PC-3 (cell line): ENCODE measurements around the gene SRP14. TPM values are rescaled to one million over a fixed set of nuclear protein-coding genes. Genes with fewer than 3 reads are reported as not detected.

Source experiments
- ATAC-seq: fragments of 200-7000 bp; cut with Tn5 transposase; 2 replicates; pipeline ENCODE4 v1.9.1; 2020; ENCODE audit warnings: mild to moderate bottlenecking, moderate library complexity
- BruUV-seq: library from RNA; stranded (reverse); fragments of 400-500 nt; replicated peaks from 2 replicates; lab custom pipeline; 2021; lab: Mats Ljungman, UMichigan
- CTCF ChIA-PET: fragments of 300-600 bp; sonication (Branson Sonifier 250); formaldehyde crosslinking; loops from one replicate; lab custom pipeline; 2022; ENCODE audit warnings: antibody characterized with exemption; lab: Charles Lee
- POLR2A ChIA-PET: fragments of 300-600 bp; sonication (Branson Sonifier 250); formaldehyde crosslinking; loops from one replicate; lab custom pipeline; 2022; ENCODE audit warnings: antibody characterized with exemption; ENCODE audit not compliant: unreplicated experiment; lab: Charles Lee
- DNase-seq: peaks from one replicate; pipeline ENCODE4 v3.0.0-alpha.2; 2015
- H2AFZ ChIP-seq: fragments of 300-600 bp; sonication (generic); 2 replicates; pipeline ENCODE4 v1.6.0; 2016; ENCODE audit warnings: antibody characterized with exemption, low read length
- H3F3A ChIP-seq: fragments of 300-600 bp; sonication (generic); one replicate; pipeline ENCODE4 v1.6.0; 2017; ENCODE audit warnings: antibody characterized with exemption, low read length, control low read depth, mild to moderate bottlenecking; ENCODE audit not compliant: unreplicated experiment
- H3K27ac ChIP-seq: fragments of 300-600 bp; sonication (generic); 2 replicates; pipeline ENCODE4 v1.5.1; 2016; ENCODE audit warnings: mild to moderate bottlenecking, low read length
- H3K27me3 ChIP-seq: fragments of 300-600 bp; sonication (generic); 2 replicates; pipeline ENCODE4 v1.6.1; 2016; ENCODE audit warnings: low read length, mixed read lengths
- H3K36me3 ChIP-seq: fragments of 300-600 bp; sonication (generic); 2 replicates; pipeline ENCODE4 v1.6.1; 2016; ENCODE audit warnings: low read depth, mixed run types, low read length, mixed read lengths
- H3K4me1 ChIP-seq: fragments of 300-600 bp; sonication (generic); 2 replicates; pipeline ENCODE4 v1.5.1; 2016; ENCODE audit warnings: low read length; ENCODE audit not compliant: insufficient read depth
- H3K4me2 ChIP-seq: fragments of 300-600 bp; sonication (generic); 2 replicates; pipeline ENCODE4 v1.6.0; 2016; ENCODE audit warnings: low read length
- H3K4me3 ChIP-seq: fragments of 300-600 bp; sonication (generic); 2 replicates; pipeline ENCODE4 v1.5.1; 2016; ENCODE audit warnings: mild to moderate bottlenecking, low read length, mixed read lengths
- H3K79me2 ChIP-seq: fragments of 300-600 bp; sonication (generic); 2 replicates; pipeline ENCODE4 v1.6.1; 2017; ENCODE audit warnings: low read length, mixed read lengths
- H3K9ac ChIP-seq: fragments of 300-600 bp; sonication (generic); 2 replicates; pipeline ENCODE4 v1.6.0; 2016; ENCODE audit warnings: mild to moderate bottlenecking, low read length
- H3K9me2 ChIP-seq: fragments of 300-600 bp; sonication (generic); replicated peaks from 2 replicates; pipeline ENCODE4 v1.6.1; 2016; ENCODE audit warnings: mixed run types, low read length, mixed read lengths
- H3K9me3 ChIP-seq: fragments of 300-600 bp; sonication (generic); 2 replicates; pipeline ENCODE4 v1.6.1; 2016; ENCODE audit warnings: low read length, mixed read lengths
- H4K20me1 ChIP-seq: fragments of 300-600 bp; sonication (generic); 2 replicates; pipeline ENCODE4 v1.6.1; 2016; ENCODE audit warnings: low read length, mixed read lengths
- CTCF ChIP-seq: fragments of 300-600 bp; sonication (generic); conservative IDR thresholded peaks from 2 replicates; pipeline ENCODE4 v1.5.1; 2017; ENCODE audit warnings: antibody characterized with exemption, low read depth, mild to moderate bottlenecking, low read length
- EZH2 ChIP-seq: fragments of 300-600 bp; sonication (generic); IDR thresholded peaks from one replicate; pipeline ENCODE4 v1.6.1; 2017; ENCODE audit warnings: antibody characterized with exemption, mild to moderate bottlenecking, low read length; ENCODE audit not compliant: unreplicated experiment
- EZH2phosphoT487 ChIP-seq: fragments of 300-600 bp; sonication (generic); IDR thresholded peaks from 2 replicates; pipeline ENCODE4 v1.6.1; 2018; ENCODE audit warnings: mild to moderate bottlenecking, antibody characterized with exemption, low read length, borderline replicate concordance
- intact Hi-C: fragments of 100-400 bp; cut with micrococcal nuclease; formaldehyde crosslinking; loops from 2 replicates; pipeline ENCODE4 v1.9.0; 2023
- total RNA-seq: library from RNA; depleted of rRNA; stranded (reverse); fragments of >200 nt; gene quantifications from 2 replicates; pipeline ENCODE4 v1.2.3, GENCODE V29; 2014

Gene SRP14
- total RNA-seq, 1 experiment from 2014 or later = 362 TPM

DNA sequence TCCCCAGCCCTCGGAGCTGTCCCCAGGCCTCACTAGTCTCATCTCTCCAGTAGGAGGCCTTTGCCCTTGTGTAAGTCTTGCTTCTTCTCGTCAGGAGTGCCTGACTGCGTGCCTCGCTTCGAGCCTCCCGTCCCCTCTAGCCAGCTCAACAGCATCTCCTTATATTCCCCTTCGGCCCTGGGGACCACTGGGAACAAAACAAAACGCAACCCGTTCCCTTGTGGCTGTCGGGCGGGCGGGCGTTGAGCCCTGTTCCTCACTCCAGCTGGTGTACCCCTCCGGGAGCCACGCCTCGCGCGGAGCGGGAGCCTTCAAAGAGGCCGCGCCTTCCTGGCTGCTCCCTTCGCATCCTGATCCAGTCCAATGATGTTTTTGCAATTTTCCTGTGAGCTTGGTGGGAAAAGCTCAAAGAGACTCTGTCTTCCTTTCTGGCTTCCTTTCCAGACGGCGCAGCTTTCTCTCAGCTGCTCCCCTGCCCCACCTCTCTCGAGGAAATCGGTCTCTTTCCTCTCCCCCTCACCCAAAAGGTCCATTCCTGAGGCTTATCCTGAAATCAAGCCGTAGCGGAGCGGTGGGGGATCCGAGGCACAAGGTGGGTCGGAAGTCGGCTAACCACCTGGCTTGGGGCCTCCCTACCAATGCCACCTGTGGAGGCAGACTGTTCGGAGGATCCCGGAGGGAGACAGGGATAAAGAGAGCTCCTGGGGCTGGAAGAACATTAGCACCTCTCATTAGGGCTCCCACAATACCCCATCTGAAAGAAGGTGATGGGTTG is 33.4 kb upstream of the SRP14 start:
- no peaks in the 10 kb centered on the region for H4K20me1 ChIP-seq
- no peak overlapping the region for H3K9ac ChIP-seq
- DNase-seq = no peak
- H3K4me1 ChIP-seq = peaks cover 29% of the 10 kb centered on the region
- TF ChIP-seq EZH2phosphoT487 = no peak
- H3F3A ChIP-seq = no peaks in the 10 kb centered on the region
- BruUV-seq = no TSS peak
- CTCF ChIA-PET = no interaction called here
- no peaks in the 10 kb centered on the region for H3K9me3 ChIP-seq
- H3K4me2 ChIP-seq = no peak overlapping the region
- no peaks in the 10 kb centered on the region for H3K27me3 ChIP-seq
- H3K27ac ChIP-seq = no peak overlapping the region
- H3K79me2 ChIP-seq = no peaks in the 10 kb centered on the region
- no peaks in the 10 kb centered on the region for H3K9me2 ChIP-seq
- no peak overlapping the region for H2AFZ ChIP-seq
- no peak for ATAC-seq
- H3K4me3 ChIP-seq = no peak overlapping the region
- intact Hi-C loops = no loop called here
- no peaks in the 10 kb centered on the region for H3K36me3 ChIP-seq
- POLR2A ChIA-PET = no interaction called here

- Histone ChIP-seq H3K4me3 (no peak overlapping the region), H3K4me2 (no peak overlapping the region), H3K27me3 (no peaks in the 10 kb centered on the region), H4K20me1 (no peaks in the 10 kb centered on the region), H3K79me2 (no peaks in the 10 kb centered on the region), H2AFZ (no peak overlapping the region), H3K27ac (no peak overlapping the region), H3K9me2 (no peaks in the 10 kb centered on the region), H3K4me1 (peaks cover 39% of the 10 kb centered on the region), H3K9ac (no peak overlapping the region), H3F3A (no peaks in the 10 kb centered on the region), H3K9me3 (no peaks in the 10 kb centered on the region), H3K36me3 (no peaks in the 10 kb centered on the region)
- no TSS peak for BruUV-seq
- ChIA-PET POLR2A (interaction anchor here (0.5 kb wide), 1 partner anchor 1473 kb away, joined by 3 read pairs; the partner anchor contains the start of gene RPAP1), CTCF (no interaction called here)
- ATAC-seq (no peak), DNase-seq (no peak)
- intact Hi-C loops = no loop called here
- TF ChIP-seq EZH2phosphoT487 = no peak
- TF ChIP-seq EZH2 = no peak
- TF ChIP-seq CTCF = no peak
Measured at GRCh38 chr15:40070608-40071218, 31.7 kb upstream of the SRP14 start.

GRCh38 chr15:40070166-40070557 is 31.2 kb upstream of the SRP14 start:
- ATAC-seq = no peak
- TF ChIP-seq EZH2 (no peak), EZH2phosphoT487 (no peak), CTCF (no peak)
- Histone ChIP-seq H3K9me2 (no peaks in the 10 kb centered on the region), H3K27ac (no peak overlapping the region), H3K4me2 (no peak overlapping the region), H3K9ac (no peak overlapping the region), H3K79me2 (no peaks in the 10 kb centered on the region), H3K27me3 (no peaks in the 10 kb centered on the region), H4K20me1 (no peaks in the 10 kb centered on the region), H2AFZ (no peak overlapping the region), H3K4me1 (peaks cover 36% of the 10 kb centered on the region), H3K4me3 (no peak overlapping the region), H3K36me3 (no peaks in the 10 kb centered on the region), H3F3A (no peaks in the 10 kb centered on the region), H3K9me3 (no peaks in the 10 kb centered on the region)
- intact Hi-C loops = no loop called here
- CTCF ChIA-PET = interaction anchor here (0.6 kb wide), 1 partner anchor 115 kb away, joined by 3 read pairs; no protein-coding TSS in a partner anchor
- no TSS peak for BruUV-seq
- no peak for DNase-seq
- POLR2A ChIA-PET = interaction anchor here (0.5 kb wide), 1 partner anchor 1474 kb away, joined by 3 read pairs; the partner anchor contains the start of gene RPAP1
